ENCODE results near the gene UBE2D2.

UBE2D2 gene

GRCh38 chr5:139646912-139647505 lies 85.9 kb downstream of the UBE2D2 start:
- peak overlapping the region; percentile 61 for H3K4me3 ChIP-seq (ENCODE audit: low read depth, low read length)

GRCh38 chr5:139647506-139648204 lies 86.5 kb downstream of the UBE2D2 start:
- peak overlapping the region; percentile 61 for H3K4me3 ChIP-seq (ENCODE audit: low read depth, low read length)

DNA sequence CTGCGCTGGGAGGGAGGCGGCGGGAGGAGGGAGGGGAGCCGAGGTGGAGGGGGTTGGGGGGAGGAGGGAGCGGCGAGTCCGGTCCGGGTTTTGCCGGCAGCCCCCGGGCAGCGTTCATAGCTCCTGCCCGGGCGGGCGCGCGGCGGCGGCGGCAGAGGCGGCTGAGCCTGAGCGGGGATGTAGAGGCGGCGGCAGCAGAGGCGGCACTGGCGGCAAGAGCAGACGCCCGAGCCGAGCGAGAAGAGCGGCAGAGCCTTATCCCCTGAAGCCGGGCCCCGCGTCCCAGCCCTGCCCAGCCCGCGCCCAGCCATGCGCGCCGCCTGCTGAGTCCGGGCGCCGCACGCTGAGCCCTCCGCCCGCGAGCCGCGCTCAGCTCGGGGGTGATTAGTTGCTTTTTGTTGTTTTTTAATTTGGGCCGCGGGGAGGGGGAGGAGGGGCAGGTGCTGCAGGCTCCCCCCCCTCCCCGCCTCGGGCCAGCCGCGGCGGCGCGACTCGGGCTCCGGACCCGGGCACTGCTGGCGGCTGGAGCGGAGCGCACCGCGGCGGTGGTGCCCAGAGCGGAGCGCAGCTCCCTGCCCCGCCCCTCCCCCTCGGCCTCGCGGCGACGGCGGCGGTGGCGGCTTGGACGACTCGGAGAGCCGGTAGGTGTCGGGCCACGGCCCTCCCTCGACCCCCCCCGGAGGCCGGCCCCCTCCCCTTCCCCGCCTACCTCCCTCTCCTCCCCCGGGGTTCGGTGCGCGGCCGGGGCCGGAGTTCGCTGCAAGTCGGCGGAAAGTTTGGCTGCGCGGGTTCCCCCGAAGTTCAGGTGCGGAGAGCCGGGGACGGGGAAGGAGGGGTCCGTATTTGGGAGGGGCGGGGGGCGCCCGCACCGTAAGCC lies 87.3 kb downstream of the UBE2D2 start, which contains the start of gene CXXC5:
Gene CXXC5 (plus strand): TSS at position 145 of the 877 bp plus-strand sequence. CDS start 32,175 bp downstream, outside the sequence.
- H3K4me3 ChIP-seq (ENCODE audit: low read depth, low read length), result peak within 1 kb of the TSS; percentile 86

- H3K4me3 ChIP-seq (ENCODE audit: low read depth, low read length), result peak overlapping the region; percentile 86
These were observed 88.2 kb downstream of the UBE2D2 start for GRCh38 chr5:139649082-139649991.

DNA sequence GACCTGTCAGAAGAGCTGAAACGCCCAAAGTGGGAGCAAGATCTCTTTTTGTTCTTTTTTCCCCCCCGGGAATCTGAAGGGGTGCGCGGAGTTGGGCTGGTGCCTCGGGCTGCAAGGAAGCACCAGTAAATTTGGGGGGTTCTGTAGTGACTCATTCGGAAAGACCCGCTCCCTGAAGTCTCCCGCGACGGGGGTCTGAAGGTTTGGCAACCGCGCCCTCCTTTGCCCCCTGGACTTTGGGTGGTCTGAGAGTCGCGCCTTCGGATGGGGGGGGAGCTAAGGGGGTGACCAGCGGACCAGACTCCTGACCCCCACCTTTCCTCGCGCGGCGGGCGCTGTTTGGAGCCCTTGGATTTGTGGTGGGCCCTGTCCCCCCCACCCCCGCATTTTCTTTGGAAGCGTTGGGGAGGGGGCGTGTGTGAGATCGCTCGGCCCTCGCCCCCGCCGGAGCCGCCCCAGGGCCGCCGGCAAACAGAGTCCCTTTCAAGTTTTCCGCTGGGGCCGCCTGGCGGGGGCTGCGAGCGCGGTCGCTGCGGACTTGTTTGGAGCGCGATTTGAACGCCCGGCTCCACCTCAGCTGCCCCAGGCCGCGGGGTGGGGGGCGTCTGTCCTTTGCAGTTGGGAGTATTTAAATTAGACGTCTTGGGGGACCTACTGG lies 89.0 kb downstream of the UBE2D2 start:
- peak overlapping the region; percentile 86 for H3K4me3 ChIP-seq (ENCODE audit: low read depth, low read length)

- H3K4me3 ChIP-seq (ENCODE audit: low read depth, low read length), result peak overlapping the region; percentile 86
These were observed 89.5 kb downstream of the UBE2D2 start for GRCh38 chr5:139650689-139651042.

GRCh38 chr5:139651043-139651834 lies 90.1 kb downstream of the UBE2D2 start:
- peak overlapping the region; percentile 86 for H3K4me3 ChIP-seq (ENCODE audit: low read depth, low read length)

GRCh38 chr5:139651853-139652787 lies 91.0 kb downstream of the UBE2D2 start:
- H3K4me3 ChIP-seq (ENCODE audit: low read depth, low read length), result no peak overlapping the region

DNA sequence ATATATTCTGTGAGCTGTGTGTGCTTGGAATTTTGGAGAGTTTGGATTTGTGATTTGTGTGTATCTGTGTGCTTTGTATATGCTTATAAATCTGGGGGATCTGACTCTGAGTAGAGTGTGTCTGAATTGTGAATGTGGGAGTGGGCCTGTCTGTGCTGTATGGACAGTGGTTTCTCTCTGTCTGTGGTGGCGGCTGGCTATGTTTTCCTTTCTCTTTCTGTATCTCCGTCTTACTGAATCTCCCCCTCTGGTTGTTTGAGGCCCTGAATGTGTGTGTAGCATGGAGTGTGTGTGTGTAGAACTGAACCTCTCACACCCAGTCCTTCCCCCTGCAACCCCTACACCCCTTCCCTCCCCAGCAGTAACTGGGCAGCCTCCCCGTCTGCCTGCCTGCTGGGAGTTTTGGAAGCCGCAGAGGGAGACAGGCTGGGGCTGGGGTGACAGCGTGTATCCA lies 91.7 kb downstream of the UBE2D2 start:
- no peak overlapping the region for H3K4me3 ChIP-seq (ENCODE audit: low read depth, low read length)

GRCh38 chr5:139653616-139654015 lies 92.5 kb downstream of the UBE2D2 start:
- no peak overlapping the region for H3K4me3 ChIP-seq (ENCODE audit: low read depth, low read length)

DNA sequence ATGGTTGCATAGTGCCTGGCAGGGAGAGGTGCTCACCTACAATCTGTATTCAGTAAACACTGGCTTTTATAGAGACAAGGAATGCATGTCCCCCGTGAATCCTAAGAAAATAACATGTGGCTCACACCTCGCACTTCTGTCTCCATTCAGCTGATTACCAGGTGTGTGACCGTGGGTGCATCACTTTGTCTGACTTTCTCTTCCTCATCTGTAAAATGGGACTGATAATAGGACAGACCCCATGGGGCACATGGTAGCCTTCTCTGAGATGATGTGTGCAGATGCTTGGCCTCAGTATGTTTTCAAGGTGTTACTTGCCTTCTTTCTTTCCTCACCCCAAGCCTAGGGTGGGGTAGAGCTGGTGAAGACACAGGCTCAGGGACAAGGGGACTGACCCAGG lies 93.3 kb downstream of the UBE2D2 start:
- H3K4me3 ChIP-seq (ENCODE audit: low read depth, low read length), result no peak overlapping the region

GRCh38 chr5:139654871-139655491 lies 93.8 kb downstream of the UBE2D2 start:
- H3K4me3 ChIP-seq (ENCODE audit: low read depth, low read length), result no peak overlapping the region

- H3K4me3 ChIP-seq (ENCODE audit: low read depth, low read length), result no peak overlapping the region
These were observed 94.7 kb downstream of the UBE2D2 start for GRCh38 chr5:139655727-139656271.

GRCh38 chr5:139657363-139658321 lies 96.5 kb downstream of the UBE2D2 start:
- no peak overlapping the region for H3K4me3 ChIP-seq (ENCODE audit: low read depth, low read length)

GRCh38 chr5:139658501-139658927 lies 97.4 kb downstream of the UBE2D2 start:
- no peak overlapping the region for H3K4me3 ChIP-seq (ENCODE audit: low read depth, low read length)
